ENCODE measurements around the gene TAS2R19. TPM values are rescaled to one million over a fixed set of nuclear protein-coding genes. Genes with fewer than 3 reads are reported as not detected.

The TAS2R19 gene
- 1 to 10 TPM; 2.8 to 8.2 (median 3.4) TPM for total RNA-seq
- under 1 TPM; 0.45 TPM for polyA plus RNA-seq
- long read RNA-seq, donor 1 = 0 reads
- long read RNA-seq, donor 2 = 0 reads
- long read RNA-seq, donor 3 = 0 reads

- no peak for TF ChIP-seq EP300 (IDR thresholded peaks at IDR 0.05)
- TF ChIP-seq CTCF (IDR thresholded peaks at IDR 0.05) = no peak
- TF ChIP-seq POLR2A (IDR thresholded peaks at IDR 0.05) = no peak
- no peaks in the 10 kb centered on the region for H3K36me3 ChIP-seq
- intact Hi-C loops (cut with DNase I) = no loop called here
- no peak for DNase-seq
- 78 to 87% (median 86%) methylated on average over 1 of the region's 1 CpG for WGBS, 3 donors
- no peak within 1 kb of the TSS for H3K4me3 ChIP-seq
- H3K27ac ChIP-seq = no peak within 1 kb of the TSS
- H3K27me3 ChIP-seq = no peaks in the 10 kb centered on the region
- H3K9me3 ChIP-seq = no peaks in the 10 kb centered on the region
- no peaks in the 10 kb centered on the region for H3K4me1 ChIP-seq (ENCODE audit: insufficient read depth)
These were observed at the start of gene TAS2R19 for GRCh38 chr12:11022520-11022919. TSS of gene TAS2R19 (minus strand) at chr12:11022620. CDS start at chr12:11022571, 49 bp downstream.

GRCh38 chr12:11071414-11071813 is 49.0 kb upstream of the TAS2R19 start:
- Histone ChIP-seq H3K27ac (no peak overlapping the region), H3K4me1 (ENCODE audit: insufficient read depth) (no peaks in the 10 kb centered on the region), H3K9me3 (no peaks in the 10 kb centered on the region), H3K4me3 (no peak overlapping the region), H3K36me3 (no peaks in the 10 kb centered on the region), H3K27me3 (no peaks in the 10 kb centered on the region)
- TF ChIP-seq POLR2A (IDR thresholded peaks at IDR 0.05) = no peak
- TF ChIP-seq CTCF (IDR thresholded peaks at IDR 0.05) = no peak
- TF ChIP-seq EP300 (IDR thresholded peaks at IDR 0.05) = no peak
- intact Hi-C loops (cut with DNase I) = no loop called here
- WGBS, 3 donors = 66 to 67% (median 66%) methylated on average over 4 of the region's 4 CpGs
- no peak for DNase-seq

GRCh38 chr12:11070999-11071398 is 48.6 kb upstream of the TAS2R19 start:
- no peak overlapping the region for H3K27ac ChIP-seq
- 52 to 92% (median 61%) methylated on average over 1 of the region's 1 CpG for WGBS, 3 donors
- intact Hi-C loops (cut with DNase I) = no loop called here

GRCh38 chr12:11069854-11070365 is 47.5 kb upstream of the TAS2R19 start:
- H3K36me3 ChIP-seq = no peaks in the 10 kb centered on the region
- H3K4me3 ChIP-seq = no peak overlapping the region
- TF ChIP-seq CTCF (IDR thresholded peaks at IDR 0.05) (no peak), POLR2A (IDR thresholded peaks at IDR 0.05) (no peak), EP300 (IDR thresholded peaks at IDR 0.05) (no peak)
- no peak for DNase-seq
- H3K27ac ChIP-seq = no peak overlapping the region
- H3K4me1 ChIP-seq (ENCODE audit: insufficient read depth) = no peaks in the 10 kb centered on the region
- no peaks in the 10 kb centered on the region for H3K9me3 ChIP-seq
- intact Hi-C loops (cut with DNase I) = no loop called here
- 83 to 86% (median 84%) methylated on average over 5 of the region's 5 CpGs for whole genome bisulfite sequencing, 3 donors
- no peaks in the 10 kb centered on the region for H3K27me3 ChIP-seq

More at GRCh38 chr12:11070999-11071398, 48.6 kb upstream of the TAS2R19 start:
- Histone ChIP-seq H3K4me3 (no peak overlapping the region), H3K4me1 (ENCODE audit: insufficient read depth) (no peaks in the 10 kb centered on the region), H3K36me3 (no peaks in the 10 kb centered on the region), H3K27me3 (no peaks in the 10 kb centered on the region), H3K9me3 (no peaks in the 10 kb centered on the region)
- DNase-seq = no peak
- TF ChIP-seq EP300 (IDR thresholded peaks at IDR 0.05) (no peak), CTCF (IDR thresholded peaks at IDR 0.05) (no peak), POLR2A (IDR thresholded peaks at IDR 0.05) (no peak)
